ENCODE data around the gene CAPNS1.
"Not testable (repeated sequence)": the region's sequence is repeated elsewhere in the genome, so short reads cannot be mapped to it uniquely, and the experiment has no call there.

CAPNS1 gene

GRCh38 chr19:36151144-36152018 lies 11.5 kb downstream of the CAPNS1 start:
- DNase-seq: no peak

- no peak for DNase-seq
Measured at GRCh38 chr19:36152019-36152351, 12.1 kb downstream of the CAPNS1 start.

GRCh38 chr19:36152352-36153091 lies 12.7 kb downstream of the CAPNS1 start, which contains the start of gene COX7A1:
TSS of gene COX7A1 (minus strand) at chr19:36152447. CDS start at chr19:36152407, 40 bp downstream.
- no peak for DNase-seq

- DNase-seq: no peak
Measured at GRCh38 chr19:36153126-36153525, 13.3 kb downstream of the CAPNS1 start.

- DNase-seq: no peak
Measured at GRCh38 chr19:36160821-36161596, 21.1 kb downstream of the CAPNS1 start.

- DNase-seq: no peak
Measured at GRCh38 chr19:36163813-36164212, 23.9 kb downstream of the CAPNS1 start.

GRCh38 chr19:36169084-36169760 lies 29.4 kb downstream of the CAPNS1 start:
- no peak for DNase-seq

- no peak for DNase-seq
Measured at GRCh38 chr19:36172852-36173251, 33.0 kb downstream of the CAPNS1 start.

- not testable (repeated sequence) for DNase-seq
Measured at GRCh38 chr19:36173846-36174245, 34.0 kb downstream of the CAPNS1 start.

GRCh38 chr19:36179077-36179476 lies 39.2 kb downstream of the CAPNS1 start:
- not testable (repeated sequence) for DNase-seq

GRCh38 chr19:36182612-36183244 lies 42.9 kb downstream of the CAPNS1 start:
- DNase-seq: no peak

GRCh38 chr19:36183245-36183628 lies 43.4 kb downstream of the CAPNS1 start:
- no peak for DNase-seq

GRCh38 chr19:36186722-36187121 lies 46.9 kb downstream of the CAPNS1 start:
- not testable (repeated sequence) for DNase-seq

GRCh38 chr19:36196249-36196648 lies 56.4 kb downstream of the CAPNS1 start:
- DNase-seq: no peak

- no peak for DNase-seq
Measured at GRCh38 chr19:36198119-36198518, 58.3 kb downstream of the CAPNS1 start.

Measured in T-helper 9 cell (primary cell).